Panc1 (cell line): ENCODE data around the gene UNC80. TPM values are rescaled to one million over a fixed set of nuclear protein-coding genes. Genes with fewer than 3 reads are reported as not detected.

Experiments used
- ATAC-seq: fragments of 200-7000 bp; cut with Tn5 transposase; 2 replicates; pipeline ENCODE4 v1.9.1; 2020; ENCODE audit warnings: mild to moderate bottlenecking, moderate library complexity
- BruUV-seq: library from RNA; stranded (reverse); fragments of 400-500 nt; replicated peaks from 2 replicates; lab custom pipeline; 2021; lab: Mats Ljungman, UMichigan
- CTCF ChIA-PET: fragments of 300-600 bp; sonication (Branson Sonifier 250); formaldehyde crosslinking; loops from one replicate; lab custom pipeline; 2022; ENCODE audit warnings: antibody characterized with exemption; lab: Charles Lee
- POLR2A ChIA-PET: fragments of 300-600 bp; sonication (Branson Sonifier 250); formaldehyde crosslinking; loops from one replicate; lab custom pipeline; 2022; ENCODE audit warnings: antibody characterized with exemption; lab: Charles Lee
- DNase-seq: peaks from one replicate; pipeline ENCODE4 v3.0.0-alpha.2; 2010; ENCODE audit warnings: low read depth, low spot score
- H3K27ac ChIP-seq: 2 replicates; pipeline ENCODE4 v1.5.1; 2011; ENCODE audit warnings: mild to moderate bottlenecking, low read length, inconsistent platforms
- H3K27me3 ChIP-seq: fragments of 200-500 bp; sonication (Bioruptor generic); 2 replicates; pipeline ENCODE4 v1.6.0; 2014; ENCODE audit warnings: low read length, inconsistent platforms; ENCODE audit not compliant: control insufficient read depth, insufficient read depth
- H3K36me3 ChIP-seq: fragments of 200-500 bp; sonication (Bioruptor generic); 2 replicates; pipeline ENCODE4 v1.5.1; 2014; ENCODE audit warnings: inconsistent platforms, mild to moderate bottlenecking, low read length, moderate library complexity; ENCODE audit not compliant: control insufficient read depth, insufficient read depth
- H3K4me1 ChIP-seq: 2 replicates; pipeline ENCODE4 v1.5.1; 2011; ENCODE audit warnings: inconsistent platforms, mild to moderate bottlenecking, low read length, moderate library complexity; ENCODE audit not compliant: control insufficient read depth, insufficient read depth
- H3K4me3 ChIP-seq, 2 experiments: 2 replicates each; pipeline ENCODE4 v1.5.1; 2011 to 2012; ENCODE audit warnings: low read depth in 2 of 2, low read length in 2 of 2, mild to moderate bottlenecking in 2 of 2, inconsistent platforms in 1 of 2, moderate library complexity in 1 of 2
- H3K9me3 ChIP-seq: fragments of 200-500 bp; sonication (Bioruptor generic); 2 replicates; pipeline ENCODE4 v1.5.1; 2014; ENCODE audit warnings: low read depth, mild to moderate bottlenecking, inconsistent platforms, low read length, moderate library complexity; ENCODE audit not compliant: control insufficient read depth, insufficient read depth
- POLR2AphosphoS5 ChIP-seq: IDR thresholded peaks from 2 replicates; pipeline ENCODE4 v1.6.1; 2012; ENCODE audit warnings: mild to moderate bottlenecking, low read depth, low read length, moderate library complexity
- SIN3A ChIP-seq: IDR thresholded peaks from 2 replicates; pipeline ENCODE4 v1.6.1; 2012; ENCODE audit warnings: low read depth, mild to moderate bottlenecking, low read length, moderate library complexity, borderline replicate concordance; ENCODE audit not compliant: insufficient read depth
- TCF7L2 ChIP-seq: IDR thresholded peaks from 2 replicates; pipeline ENCODE4 v1.6.1; 2011; ENCODE audit warnings: mild to moderate bottlenecking, low read depth, low read length, inconsistent platforms
- in situ Hi-C: cut with HindIII; loops from 2 replicates; pipeline ENCODE4 v1.10.0; 2016; ENCODE audit warnings: low sequenced_read_pairs, low pct_unique_long_range_greater_than_20kb
- intact Hi-C: fragments of 100-400 bp; cut with micrococcal nuclease; formaldehyde crosslinking; loops from one replicate; pipeline ENCODE4 v1.10.0; 2022; ENCODE audit not compliant: unreplicated experiment
- total RNA-seq: library from RNA; stranded (reverse); gene quantifications from one replicate; pipeline ENCODE4 v1.2.1, GENCODE V29; 2021; ENCODE audit not compliant: unreplicated experiment
- TF ChIP-seq, protein P1 (sequence below), 2 experiments: IDR thresholded peaks; 2 replicates each; pipeline ENCODE4 v1.6.1; 2011 to 2012; ENCODE audit warnings: low read depth in 2 of 2, control low read depth in 1 of 2, low read length in 1 of 2, mild to moderate bottlenecking in 1 of 2, moderate library complexity in 1 of 2; ENCODE audit not compliant: insufficient read depth in 1 of 2
- TF ChIP-seq, protein P2 (sequence below): fragments of 450-650 bp; IDR thresholded peaks from 2 replicates; pipeline ENCODE4 v1.5.1; 2017; ENCODE audit warnings: mild to moderate bottlenecking

UNC80 gene
- total RNA-seq, 1 experiment from 2014 or later: 0.08 TPM

DNA sequence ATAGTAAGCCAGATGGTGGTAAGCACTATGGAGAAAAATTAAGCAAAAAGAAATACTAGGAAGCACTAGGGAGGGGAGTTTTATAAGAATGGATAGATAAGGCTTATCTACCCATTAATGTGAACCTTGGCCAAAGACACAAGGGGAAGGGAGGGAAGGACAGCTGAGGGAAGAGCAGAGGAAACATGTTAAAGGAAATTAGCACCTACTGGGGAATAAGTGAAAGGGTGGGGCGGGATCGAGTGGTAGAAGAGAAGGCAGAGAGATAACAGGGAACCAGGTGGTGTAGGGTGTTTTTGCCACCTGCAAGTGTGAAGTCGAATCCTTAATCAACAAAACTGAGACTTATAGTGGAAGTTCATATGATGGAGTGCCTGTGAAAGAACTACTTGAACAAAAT, 1.7 kb downstream of the UNC80 start:
- no peaks in the 10 kb centered on the region for H3K4me1 ChIP-seq
- BruUV-seq: no TSS peak
- CTCF ChIA-PET: no interaction called here
- H3K27me3 ChIP-seq: peaks cover 22% of the 10 kb centered on the region
- no peak overlapping the region for H3K27ac ChIP-seq
- ATAC-seq: no peak
- no peak overlapping the region for H3K4me3 ChIP-seq
- TF ChIP-seq, protein P1, sequence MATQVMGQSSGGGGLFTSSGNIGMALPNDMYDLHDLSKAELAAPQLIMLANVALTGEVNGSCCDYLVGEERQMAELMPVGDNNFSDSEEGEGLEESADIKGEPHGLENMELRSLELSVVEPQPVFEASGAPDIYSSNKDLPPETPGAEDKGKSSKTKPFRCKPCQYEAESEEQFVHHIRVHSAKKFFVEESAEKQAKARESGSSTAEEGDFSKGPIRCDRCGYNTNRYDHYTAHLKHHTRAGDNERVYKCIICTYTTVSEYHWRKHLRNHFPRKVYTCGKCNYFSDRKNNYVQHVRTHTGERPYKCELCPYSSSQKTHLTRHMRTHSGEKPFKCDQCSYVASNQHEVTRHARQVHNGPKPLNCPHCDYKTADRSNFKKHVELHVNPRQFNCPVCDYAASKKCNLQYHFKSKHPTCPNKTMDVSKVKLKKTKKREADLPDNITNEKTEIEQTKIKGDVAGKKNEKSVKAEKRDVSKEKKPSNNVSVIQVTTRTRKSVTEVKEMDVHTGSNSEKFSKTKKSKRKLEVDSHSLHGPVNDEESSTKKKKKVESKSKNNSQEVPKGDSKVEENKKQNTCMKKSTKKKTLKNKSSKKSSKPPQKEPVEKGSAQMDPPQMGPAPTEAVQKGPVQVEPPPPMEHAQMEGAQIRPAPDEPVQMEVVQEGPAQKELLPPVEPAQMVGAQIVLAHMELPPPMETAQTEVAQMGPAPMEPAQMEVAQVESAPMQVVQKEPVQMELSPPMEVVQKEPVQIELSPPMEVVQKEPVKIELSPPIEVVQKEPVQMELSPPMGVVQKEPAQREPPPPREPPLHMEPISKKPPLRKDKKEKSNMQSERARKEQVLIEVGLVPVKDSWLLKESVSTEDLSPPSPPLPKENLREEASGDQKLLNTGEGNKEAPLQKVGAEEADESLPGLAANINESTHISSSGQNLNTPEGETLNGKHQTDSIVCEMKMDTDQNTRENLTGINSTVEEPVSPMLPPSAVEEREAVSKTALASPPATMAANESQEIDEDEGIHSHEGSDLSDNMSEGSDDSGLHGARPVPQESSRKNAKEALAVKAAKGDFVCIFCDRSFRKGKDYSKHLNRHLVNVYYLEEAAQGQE (IDR thresholded peaks at IDR 0.05; ENCODE audit: insufficient read depth in 1 of 2, low read depth in 2 of 2, low read length in 1 of 2): no peak
- TF ChIP-seq, protein P2, sequence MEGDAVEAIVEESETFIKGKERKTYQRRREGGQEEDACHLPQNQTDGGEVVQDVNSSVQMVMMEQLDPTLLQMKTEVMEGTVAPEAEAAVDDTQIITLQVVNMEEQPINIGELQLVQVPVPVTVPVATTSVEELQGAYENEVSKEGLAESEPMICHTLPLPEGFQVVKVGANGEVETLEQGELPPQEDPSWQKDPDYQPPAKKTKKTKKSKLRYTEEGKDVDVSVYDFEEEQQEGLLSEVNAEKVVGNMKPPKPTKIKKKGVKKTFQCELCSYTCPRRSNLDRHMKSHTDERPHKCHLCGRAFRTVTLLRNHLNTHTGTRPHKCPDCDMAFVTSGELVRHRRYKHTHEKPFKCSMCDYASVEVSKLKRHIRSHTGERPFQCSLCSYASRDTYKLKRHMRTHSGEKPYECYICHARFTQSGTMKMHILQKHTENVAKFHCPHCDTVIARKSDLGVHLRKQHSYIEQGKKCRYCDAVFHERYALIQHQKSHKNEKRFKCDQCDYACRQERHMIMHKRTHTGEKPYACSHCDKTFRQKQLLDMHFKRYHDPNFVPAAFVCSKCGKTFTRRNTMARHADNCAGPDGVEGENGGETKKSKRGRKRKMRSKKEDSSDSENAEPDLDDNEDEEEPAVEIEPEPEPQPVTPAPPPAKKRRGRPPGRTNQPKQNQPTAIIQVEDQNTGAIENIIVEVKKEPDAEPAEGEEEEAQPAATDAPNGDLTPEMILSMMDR: no peak
- TF ChIP-seq POLR2AphosphoS5 (no peak), TCF7L2 (no peak), SIN3A (no peak)
- no peak for DNase-seq
- POLR2A ChIA-PET: no interaction called here
- no peaks in the 10 kb centered on the region for H3K9me3 ChIP-seq
- intact Hi-C loops (no loop called here), in situ Hi-C loops (no loop called here)
- H3K36me3 ChIP-seq: no peaks in the 10 kb centered on the region; the same call in 1 of the 2 replicates

DNA sequence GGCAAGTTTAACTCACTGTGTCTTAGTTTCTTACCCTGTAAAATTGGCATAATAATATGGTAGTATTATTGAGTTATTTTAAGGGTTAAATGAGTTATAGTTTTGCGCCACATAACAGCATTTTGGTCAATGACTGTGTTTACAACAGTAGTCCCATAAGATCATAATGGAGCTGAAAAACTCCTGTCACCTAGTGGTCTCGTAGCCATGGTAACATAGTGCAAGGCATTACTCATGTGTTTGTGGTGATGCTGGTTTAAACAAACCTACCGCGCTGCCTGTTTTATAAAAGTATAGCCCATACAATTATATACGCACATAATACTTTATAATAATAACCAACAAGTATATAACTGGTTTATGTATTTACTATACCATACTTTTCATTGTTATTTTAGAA, 15.8 kb downstream of the UNC80 start:
- ATAC-seq: no peak
- CTCF ChIA-PET: no interaction called here

More for the DNA sequence above, 15.8 kb downstream of the UNC80 start:
- no peak for DNase-seq
- in situ Hi-C loops (no loop called here), intact Hi-C loops (no loop called here)
- no peaks in the 10 kb centered on the region for H3K36me3 ChIP-seq
- no peak for TF ChIP-seq POLR2AphosphoS5
- TF ChIP-seq, protein P2: no peak
- TF ChIP-seq, protein P1 (IDR thresholded peaks at IDR 0.05; ENCODE audit: insufficient read depth in 1 of 2, low read depth in 2 of 2, low read length in 1 of 2): no peak
- no peak for TF ChIP-seq SIN3A
- TF ChIP-seq TCF7L2: no peak
- H3K9me3 ChIP-seq: no peaks in the 10 kb centered on the region
- BruUV-seq: no TSS peak
- no peaks in the 10 kb centered on the region for H3K27me3 ChIP-seq
- H3K4me1 ChIP-seq: no peaks in the 10 kb centered on the region
- no peak overlapping the region for H3K4me3 ChIP-seq
- H3K27ac ChIP-seq: no peak overlapping the region
- POLR2A ChIA-PET: no interaction called here
